ENCODE data around the gene GMPR2.

- TF ChIP-seq EP300 (IDR thresholded peaks at IDR 0.05) = no peak
- no peak for TF ChIP-seq POLR2AphosphoS5 (IDR thresholded peaks at IDR 0.05)
- no peak for TF ChIP-seq CTCF (IDR thresholded peaks at IDR 0.05)
Measured at GRCh38 chr14:24286996-24287395, 54.3 kb downstream of the GMPR2 start.

All from stomach (tissue), 4 donors.